ENCODE results near the gene OBSCN.

- TF ChIP-seq CTCF (conservative IDR thresholded peaks at IDR 0.05), result no peak
- no peak for TF ChIP-seq ZFX (IDR thresholded peaks at IDR 0.05)
Measured at GRCh38 chr1:228242409-228242808, 34.6 kb downstream of the OBSCN start.

All from C4-2B (cell line).